ENCODE data around the gene ATP8B1. TPM values are rescaled to one million over a fixed set of nuclear protein-coding genes. Genes with fewer than 3 reads are reported as not detected.

Gene ATP8B1
- total and polyA plus RNA-seq, 7 donors = 8.1 to 94.1 (median 18.0) TPM

DNA sequence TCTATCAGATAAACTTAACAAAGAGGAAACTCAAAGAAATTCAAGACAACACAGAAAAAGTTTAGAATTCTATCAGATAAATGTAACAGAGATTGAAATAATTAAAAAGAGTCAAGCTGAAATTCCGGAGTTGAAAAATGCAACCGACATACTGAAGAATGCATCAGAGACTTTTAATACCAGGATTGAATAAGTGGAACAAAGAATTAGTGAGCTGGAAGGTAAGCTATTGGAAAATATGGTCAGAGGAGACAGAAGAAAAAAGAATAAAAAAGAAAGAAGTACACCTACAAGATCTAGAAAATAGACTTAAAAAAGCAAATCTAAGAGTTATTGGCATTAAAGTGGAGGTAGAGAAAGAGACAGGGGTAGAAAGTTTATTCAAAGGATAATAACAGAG lies 88.0 kb downstream of the ATP8B1 start:
- Histone ChIP-seq H3K4me1 (peaks cover 0 to 34% (median 20%) of the 10 kb centered on the region in 4 donors), H3K36me3 (no peaks in the 10 kb centered on the region), H3K4me3 (no peak overlapping the region), H3K9me3 (no peaks in the 10 kb centered on the region), H3K27me3 (no peaks in the 10 kb centered on the region), H3K27ac (no peak overlapping the region)
- WGBS, 2 donors = 97 to 98% methylated on average over 2 of the region's 2 CpGs
- intact Hi-C loops (cut with DNase I) = no loop called here
- TF ChIP-seq POLR2A (IDR thresholded peaks at IDR 0.05) = no peak
- TF ChIP-seq, protein P1, sequence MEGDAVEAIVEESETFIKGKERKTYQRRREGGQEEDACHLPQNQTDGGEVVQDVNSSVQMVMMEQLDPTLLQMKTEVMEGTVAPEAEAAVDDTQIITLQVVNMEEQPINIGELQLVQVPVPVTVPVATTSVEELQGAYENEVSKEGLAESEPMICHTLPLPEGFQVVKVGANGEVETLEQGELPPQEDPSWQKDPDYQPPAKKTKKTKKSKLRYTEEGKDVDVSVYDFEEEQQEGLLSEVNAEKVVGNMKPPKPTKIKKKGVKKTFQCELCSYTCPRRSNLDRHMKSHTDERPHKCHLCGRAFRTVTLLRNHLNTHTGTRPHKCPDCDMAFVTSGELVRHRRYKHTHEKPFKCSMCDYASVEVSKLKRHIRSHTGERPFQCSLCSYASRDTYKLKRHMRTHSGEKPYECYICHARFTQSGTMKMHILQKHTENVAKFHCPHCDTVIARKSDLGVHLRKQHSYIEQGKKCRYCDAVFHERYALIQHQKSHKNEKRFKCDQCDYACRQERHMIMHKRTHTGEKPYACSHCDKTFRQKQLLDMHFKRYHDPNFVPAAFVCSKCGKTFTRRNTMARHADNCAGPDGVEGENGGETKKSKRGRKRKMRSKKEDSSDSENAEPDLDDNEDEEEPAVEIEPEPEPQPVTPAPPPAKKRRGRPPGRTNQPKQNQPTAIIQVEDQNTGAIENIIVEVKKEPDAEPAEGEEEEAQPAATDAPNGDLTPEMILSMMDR (IDR thresholded peaks at IDR 0.05) = no peak
- no peak for TF ChIP-seq EP300 (IDR thresholded peaks at IDR 0.05)
- no peak for TF ChIP-seq POLR2AphosphoS5 (IDR thresholded peaks at IDR 0.05)
- DNase-seq = no peak

DNA sequence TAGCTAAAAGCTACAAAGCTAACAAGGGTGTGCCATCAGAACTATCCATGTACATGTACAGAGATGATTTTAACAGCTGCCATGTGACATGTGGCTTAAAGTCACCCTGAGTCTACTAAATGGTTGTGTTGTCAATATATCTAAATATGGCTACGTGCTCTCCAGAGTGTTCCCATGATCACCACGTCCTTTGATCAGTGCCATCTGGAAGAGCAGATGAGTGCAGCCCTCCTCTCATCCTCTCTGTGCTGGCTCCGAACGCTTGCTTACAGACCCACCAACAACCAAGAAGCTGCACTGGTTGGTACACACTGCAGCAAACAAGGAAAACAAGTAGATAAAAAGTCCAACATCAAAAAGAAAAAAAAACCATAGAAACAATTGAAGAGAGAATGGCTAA lies 92.9 kb downstream of the ATP8B1 start:
- TF ChIP-seq POLR2AphosphoS5 (IDR thresholded peaks at IDR 0.05) = no peak
- TF ChIP-seq EP300 (IDR thresholded peaks at IDR 0.05) = no peak
- no peak for TF ChIP-seq POLR2A (IDR thresholded peaks at IDR 0.05)
- TF ChIP-seq, protein P1 (IDR thresholded peaks at IDR 0.05) = no peak
- H3K36me3 ChIP-seq = no peaks in the 10 kb centered on the region
- intact Hi-C loops (cut with DNase I) = no loop called here
- peaks cover 0 to 42% (median 27%) of the 10 kb centered on the region in 4 donors for H3K4me1 ChIP-seq
- H3K27ac ChIP-seq = no peak overlapping the region
- H3K9me3 ChIP-seq = no peaks in the 10 kb centered on the region
- 77 to 90% methylated on average over 4 of the region's 4 CpGs for WGBS, 2 donors
- no peak for DNase-seq
- H3K27me3 ChIP-seq = no peaks in the 10 kb centered on the region
- H3K4me3 ChIP-seq = no peak overlapping the region

DNA sequence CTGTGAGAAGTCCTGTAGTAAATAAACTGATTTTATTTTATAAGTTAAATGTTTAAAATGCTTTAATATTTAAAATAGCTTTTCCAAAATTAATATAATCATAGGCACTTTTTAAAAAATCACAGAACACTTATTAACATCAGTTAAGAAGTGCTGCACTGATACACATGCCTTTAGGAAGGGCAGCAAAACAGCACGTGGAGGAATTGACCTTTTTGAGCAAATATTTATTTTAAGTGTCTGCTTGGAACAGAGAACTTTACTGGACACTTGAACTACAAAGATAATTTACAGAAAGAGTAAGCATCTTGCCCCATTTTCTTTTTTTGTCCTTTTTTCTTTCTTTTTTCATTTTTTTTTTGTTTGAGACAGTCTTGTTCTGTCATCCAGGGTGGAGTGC lies 93.8 kb downstream of the ATP8B1 start:
- Histone ChIP-seq H3K4me3 (no peak overlapping the region), H3K9me3 (no peaks in the 10 kb centered on the region), H3K4me1 (peaks cover 0 to 44% (median 32%) of the 10 kb centered on the region in 4 donors), H3K27ac (no peak overlapping the region), H3K27me3 (no peaks in the 10 kb centered on the region), H3K36me3 (no peaks in the 10 kb centered on the region)
- TF ChIP-seq POLR2AphosphoS5 (IDR thresholded peaks at IDR 0.05) (no peak), EP300 (IDR thresholded peaks at IDR 0.05) (no peak), POLR2A (IDR thresholded peaks at IDR 0.05) (no peak)
- TF ChIP-seq, protein P1 (IDR thresholded peaks at IDR 0.05) = no peak
- 12 to 72% methylated on average over 1 of the region's 1 CpG for WGBS, 2 donors
- no peak for DNase-seq
- intact Hi-C loops (cut with DNase I) = no loop called here

DNA sequence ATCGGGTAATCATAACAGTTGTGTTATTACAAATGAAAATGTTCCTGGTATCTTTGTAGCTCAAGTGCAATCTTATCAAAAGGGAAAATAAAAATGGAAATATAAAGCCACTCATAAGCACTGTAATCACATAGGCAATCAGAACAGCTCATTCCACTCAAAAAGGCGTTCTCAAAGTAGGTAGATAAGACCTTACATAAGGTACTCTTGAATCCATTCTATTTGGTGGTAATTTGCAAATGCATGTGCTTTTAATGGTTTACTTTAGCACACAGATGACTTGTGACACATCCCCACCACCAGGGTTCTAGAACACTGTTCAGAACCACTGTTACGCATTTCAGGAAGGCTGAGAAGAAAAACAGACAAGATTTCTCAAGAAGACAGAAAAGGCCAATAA lies 94.8 kb downstream of the ATP8B1 start:
- H3K27ac ChIP-seq = no peak overlapping the region
- H3K4me1 ChIP-seq = peaks cover 0 to 44% (median 32%) of the 10 kb centered on the region in 4 donors
- DNase-seq = no peak
- H3K9me3 ChIP-seq = no peaks in the 10 kb centered on the region
- H3K4me3 ChIP-seq = no peak overlapping the region
- TF ChIP-seq EP300 (IDR thresholded peaks at IDR 0.05) = no peak
- TF ChIP-seq, protein P1 (IDR thresholded peaks at IDR 0.05) = no peak
- TF ChIP-seq POLR2AphosphoS5 (IDR thresholded peaks at IDR 0.05) = no peak
- no peak for TF ChIP-seq POLR2A (IDR thresholded peaks at IDR 0.05)
- WGBS, 2 donors = 70 to 87% methylated on average over 3 of the region's 3 CpGs
- intact Hi-C loops (cut with DNase I) = no loop called here
- no peaks in the 10 kb centered on the region for H3K36me3 ChIP-seq
- H3K27me3 ChIP-seq = no peaks in the 10 kb centered on the region
